IPS DF 4.7 (cell line): ENCODE data around the gene BCAR1.
"Not testable (repeated sequence)": the region's sequence is repeated elsewhere in the genome, so short reads cannot be mapped to it uniquely, and the experiment has no call there.

Experiments used
- DNase-seq: peaks from one replicate; pipeline ENCODE4 v3.0.0-alpha.2; 2013; ENCODE audit warnings: low spot score; ENCODE audit errors: extremely low read depth

Gene BCAR1

GRCh38 chr16:75225092-75225491 lies 26.3 kb downstream of the BCAR1 start:
- DNase-seq = no peak

DNA sequence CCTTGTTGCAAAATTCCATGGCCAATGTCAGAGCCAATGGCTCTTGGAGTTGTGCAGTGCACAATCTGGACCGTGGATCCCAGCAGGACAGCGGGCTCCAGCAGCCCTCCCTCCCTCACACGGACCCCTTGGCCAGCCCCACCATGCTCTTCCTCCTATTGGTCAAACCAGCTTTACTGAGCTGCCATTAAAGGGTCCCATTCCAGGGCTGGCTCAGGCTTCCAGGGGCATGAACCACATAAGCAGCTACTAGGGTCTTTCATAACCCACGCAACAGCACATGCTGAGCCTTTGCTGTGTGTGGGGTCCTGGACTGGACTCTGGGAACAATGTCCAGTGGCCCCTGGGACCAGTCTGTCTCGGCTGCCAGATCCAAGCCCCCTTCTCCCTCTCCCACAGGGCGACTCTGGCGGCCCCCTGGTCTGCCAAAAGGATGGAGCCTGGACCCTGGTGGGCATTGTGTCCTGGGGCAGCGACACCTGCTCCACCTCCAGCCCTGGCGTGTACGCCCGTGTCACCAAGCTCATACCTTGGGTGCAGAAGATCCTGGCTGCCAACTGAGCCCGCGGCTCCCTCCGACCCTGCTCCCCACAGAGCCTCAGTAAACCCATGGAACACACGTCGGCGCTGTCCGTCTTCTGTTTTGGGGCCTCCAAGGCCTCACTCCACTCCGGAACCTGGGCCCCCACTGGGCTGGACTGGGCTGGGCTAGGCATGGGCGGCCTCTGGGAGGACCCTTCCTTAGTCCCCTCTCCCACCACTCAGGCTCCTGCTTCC lies 26.9 kb downstream of the BCAR1 start:
- no peak for DNase-seq

DNA sequence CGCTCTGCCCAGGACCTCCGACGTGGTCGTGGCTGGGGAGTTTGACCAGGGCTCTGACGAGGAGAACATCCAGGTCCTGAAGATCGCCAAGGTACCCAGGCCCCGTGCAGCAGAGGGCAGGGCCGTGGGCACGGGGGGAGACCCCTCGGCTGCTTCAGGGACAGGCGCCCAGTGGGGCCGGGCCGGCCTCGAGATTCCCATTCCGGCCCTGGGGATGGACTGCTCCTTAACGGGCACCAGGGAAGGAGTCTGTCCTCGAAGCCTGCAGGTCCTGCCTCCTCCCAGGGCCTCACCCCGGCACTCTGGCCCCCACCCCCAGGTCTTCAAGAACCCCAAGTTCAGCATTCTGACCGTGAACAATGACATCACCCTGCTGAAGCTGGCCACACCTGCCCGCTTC lies 28.3 kb downstream of the BCAR1 start:
- DNase-seq = not testable (repeated sequence)

GRCh38 chr16:75222271-75222783 lies 29.1 kb downstream of the BCAR1 start:
- DNase-seq = no peak

DNA sequence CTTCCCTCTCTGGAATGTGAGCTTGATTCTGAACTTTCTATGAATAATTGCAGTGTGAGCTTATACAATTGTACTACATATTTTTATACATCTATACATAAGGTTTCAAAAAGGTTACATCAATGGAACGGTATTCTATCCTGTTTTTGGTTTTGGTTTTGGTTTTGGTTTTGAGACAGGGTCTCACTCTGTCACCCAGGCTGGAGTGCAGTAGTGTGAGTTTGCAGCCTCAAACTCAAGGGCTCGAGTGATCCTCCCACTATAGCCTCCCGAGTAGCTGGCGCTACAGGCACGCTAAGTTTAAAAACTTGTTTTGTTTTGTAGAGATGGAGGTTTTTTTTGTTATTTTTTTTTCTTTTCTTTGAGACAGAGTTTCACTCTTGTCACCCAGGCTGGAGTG lies 31.6 kb downstream of the BCAR1 start:
- no peak for DNase-seq

DNA sequence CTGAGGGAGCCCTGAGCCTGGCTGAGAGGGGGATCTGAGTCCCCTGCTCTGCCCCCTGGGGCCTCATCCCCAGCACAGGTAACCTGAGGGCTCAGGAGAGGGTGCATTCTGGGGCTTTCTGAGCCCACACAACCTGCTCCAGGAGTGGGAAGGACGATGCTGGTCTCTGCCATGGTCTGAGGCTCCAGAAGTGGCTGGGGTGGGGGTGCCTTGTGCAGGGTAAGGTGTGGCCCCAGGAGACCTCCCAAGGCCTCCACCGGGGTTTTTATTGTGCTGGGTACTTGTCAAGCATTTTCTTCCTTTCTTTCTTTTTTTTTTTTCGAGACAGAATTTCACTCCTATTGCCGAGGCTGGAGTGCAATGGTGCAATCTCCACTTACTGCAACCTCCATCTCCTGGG lies 32.3 kb downstream of the BCAR1 start:
- no peak for DNase-seq

DNA sequence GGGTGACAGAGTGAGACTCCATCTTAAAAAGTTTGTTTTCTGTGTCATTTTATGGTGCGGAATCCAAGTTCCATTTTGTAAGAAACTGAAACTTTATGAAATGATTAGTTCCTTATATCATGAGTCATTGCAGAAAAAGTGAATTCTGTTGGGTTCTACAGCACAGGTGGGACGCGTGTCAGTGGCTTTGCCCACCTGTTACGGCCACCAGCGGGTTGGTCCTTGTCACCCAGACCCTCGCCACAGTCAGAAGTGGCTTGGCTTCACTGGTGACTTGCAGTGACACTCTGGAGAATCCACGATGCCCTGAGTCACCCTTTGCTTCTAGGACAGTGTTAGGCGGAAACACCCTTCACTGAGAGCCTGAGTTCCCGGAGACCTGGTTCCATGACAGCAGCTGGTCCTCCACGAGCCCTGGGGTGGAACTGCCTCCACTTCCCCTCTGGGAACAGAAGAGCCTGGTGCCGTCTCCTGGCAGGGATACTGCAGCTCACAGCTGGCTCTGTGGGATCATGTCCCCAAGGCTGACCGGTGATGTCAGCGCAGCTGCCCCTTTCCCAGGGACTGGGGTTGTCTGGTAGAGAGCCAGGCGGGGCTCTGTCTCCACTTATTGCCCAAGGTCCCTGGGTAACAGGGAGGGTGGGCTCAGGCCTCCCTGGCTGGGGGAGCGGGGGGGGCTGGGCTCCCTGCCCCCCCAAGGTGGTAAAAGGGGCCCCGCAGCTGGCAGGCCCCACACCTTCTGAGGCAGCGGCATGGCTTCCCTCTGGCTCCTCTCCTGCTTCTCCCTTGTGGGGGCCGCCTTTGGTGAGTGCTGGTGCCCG lies 33.0 kb downstream of the BCAR1 start, which contains the start of gene CTRB1:
TSS of gene CTRB1 (plus strand) at position 733 of the 821 bp plus-strand sequence. CDS start at position 753, 20 bp downstream.
- no peak for DNase-seq

- no peak for DNase-seq
Observed at GRCh38 chr16:75217389-75217851, 34.0 kb downstream of the BCAR1 start.

DNA sequence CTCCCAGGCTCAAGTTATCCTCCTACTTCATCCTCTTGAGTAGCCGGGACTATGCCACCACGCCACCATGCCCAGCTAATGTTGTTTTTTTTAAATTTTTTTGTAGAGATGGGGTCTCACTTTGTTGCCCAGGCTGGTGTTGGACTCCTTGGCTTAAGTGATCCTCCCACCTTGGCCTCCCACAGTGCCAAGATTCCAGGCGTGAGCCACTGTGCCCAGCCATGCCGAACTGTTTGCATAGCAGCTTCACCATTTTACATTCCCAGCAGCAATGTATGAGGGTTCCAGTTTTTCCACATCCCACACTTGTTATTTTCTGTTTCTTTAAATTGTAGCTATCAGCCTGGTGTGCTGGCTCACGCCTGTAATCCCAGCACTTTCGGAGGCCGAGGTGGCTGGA lies 34.8 kb downstream of the BCAR1 start:
- no peak for DNase-seq

GRCh38 chr16:75216127-75216526 lies 35.3 kb downstream of the BCAR1 start:
- no peak for DNase-seq

GRCh38 chr16:75211286-75211685 lies 40.1 kb downstream of the BCAR1 start:
- DNase-seq = not testable (repeated sequence)

DNA sequence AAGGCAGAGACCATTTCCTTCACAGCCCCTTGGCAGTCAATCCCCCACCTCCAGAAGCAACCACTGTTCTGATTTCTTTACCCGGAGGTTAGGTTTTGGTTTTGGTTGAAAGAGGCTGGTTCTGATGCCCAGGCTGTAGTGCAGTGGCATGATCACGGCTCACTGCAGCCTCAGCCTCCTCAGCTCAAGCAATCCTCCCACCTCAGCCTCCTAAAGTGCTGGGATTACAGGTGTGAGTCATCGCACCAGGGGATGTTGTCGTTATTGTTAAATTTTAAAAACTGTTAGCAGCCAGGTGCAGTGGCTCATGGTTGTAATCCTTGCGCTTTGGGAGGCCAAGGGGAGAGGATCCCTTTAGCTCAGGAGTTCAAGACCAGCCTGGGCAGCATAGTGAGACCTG lies 41.5 kb downstream of the BCAR1 start:
- DNase-seq = no peak

- not testable (repeated sequence) for DNase-seq
Observed at GRCh38 chr16:75209514-75209913, 41.9 kb downstream of the BCAR1 start.

DNA sequence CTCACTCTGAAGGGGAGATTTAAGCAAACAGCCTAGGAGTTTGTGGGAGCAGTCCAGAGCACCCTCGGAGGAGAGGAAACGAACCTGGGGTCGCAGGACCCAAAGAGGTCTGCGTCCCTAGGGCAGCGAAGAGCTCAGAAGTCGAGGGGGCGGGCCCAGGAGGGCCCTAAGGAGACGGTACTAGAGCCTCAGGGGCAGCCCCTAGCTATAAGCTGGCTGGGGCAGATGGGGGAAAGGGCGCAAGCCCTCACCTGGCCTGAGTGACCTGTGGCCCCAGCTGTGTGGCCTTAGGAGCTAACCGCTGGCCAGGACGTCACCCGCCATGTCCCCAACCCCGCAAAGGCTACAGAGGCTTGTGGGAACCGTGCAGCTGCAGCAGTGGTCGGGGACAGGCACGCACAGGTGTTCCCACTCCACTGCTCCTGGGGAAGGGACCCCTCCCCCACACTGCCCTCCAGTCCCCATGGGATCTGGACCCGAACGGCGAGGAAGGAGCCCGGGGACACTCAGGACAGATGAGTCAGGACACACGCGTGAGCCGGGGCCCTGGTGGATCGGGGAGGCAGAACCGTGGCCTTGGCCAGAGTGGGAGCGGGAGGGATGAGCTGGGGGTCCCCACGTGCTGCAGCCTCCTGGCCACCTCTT lies 42.4 kb downstream of the BCAR1 start:
- no peak for DNase-seq

DNA sequence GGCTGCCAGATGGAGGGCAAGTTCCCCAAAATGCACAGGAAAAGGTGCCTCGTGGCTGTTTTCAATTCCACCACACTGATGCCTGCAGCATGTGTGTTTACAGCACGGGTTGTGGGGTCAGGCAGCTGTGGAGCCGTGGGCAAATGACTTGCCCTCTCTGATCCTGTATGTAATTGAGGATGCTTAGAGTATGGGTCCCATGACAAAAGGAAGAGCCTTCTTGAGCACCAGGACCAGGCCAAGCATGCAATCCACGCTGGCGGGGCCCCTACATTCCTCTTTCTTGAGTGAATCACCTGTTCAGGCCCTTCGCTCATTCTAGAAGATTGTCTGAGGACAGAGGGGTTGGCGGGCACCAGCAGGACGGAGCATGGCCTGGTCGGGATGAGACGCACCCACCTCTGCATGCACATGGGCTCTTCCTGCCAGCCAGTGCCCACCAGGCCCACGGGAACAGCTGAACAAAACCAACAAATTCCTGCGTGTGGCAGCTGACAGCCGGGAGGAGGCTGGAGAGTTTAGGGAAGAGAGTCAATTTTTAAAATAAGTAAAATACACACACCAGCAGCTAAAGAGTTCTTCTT lies 43.1 kb downstream of the BCAR1 start:
- no peak for DNase-seq

GRCh38 chr16:75207831-75208230 lies 43.6 kb downstream of the BCAR1 start:
- no peak for DNase-seq

DNA sequence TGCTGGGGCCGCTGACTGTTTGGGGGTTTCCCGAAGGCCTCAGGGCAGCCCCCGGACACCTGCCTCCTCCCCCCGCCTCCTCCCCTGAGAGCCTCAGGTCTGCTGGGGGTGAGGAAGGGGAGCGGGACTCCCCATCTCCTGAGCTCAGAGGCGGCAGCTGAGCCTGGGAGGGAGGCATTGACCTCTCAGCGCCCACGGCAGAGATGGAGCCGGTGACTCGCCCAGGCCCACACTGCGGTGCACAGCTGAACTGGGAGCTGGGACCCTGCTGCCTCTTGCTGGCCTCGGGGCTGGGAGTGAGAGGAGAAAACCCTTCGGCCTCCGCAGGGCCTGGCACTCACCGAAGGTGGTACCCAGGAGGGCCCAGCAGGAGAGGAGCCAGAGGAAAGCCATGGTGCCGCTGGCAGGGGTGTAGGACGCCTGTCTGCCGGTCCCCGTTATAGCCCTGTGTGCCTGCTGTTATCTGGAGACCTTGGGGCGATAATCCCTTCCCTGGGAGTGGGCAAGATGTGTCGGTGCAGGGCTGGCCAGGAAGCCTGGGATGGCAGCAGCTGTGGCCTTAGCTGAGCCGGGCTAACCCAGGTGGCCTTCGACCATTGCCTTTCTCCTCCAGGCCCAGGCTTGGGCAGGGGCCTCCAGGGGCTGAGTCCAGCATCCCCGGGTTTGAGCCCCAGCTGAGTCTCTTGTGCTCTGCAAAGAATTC lies 44.5 kb downstream of the BCAR1 start, which contains the start of gene CTRB2:
TSS of gene CTRB2 (minus strand) at position 413 of the 703 bp plus-strand sequence. CDS start at position 393, 20 bp downstream.
- DNase-seq = no peak

GRCh38 chr16:75205961-75206748 lies 45.3 kb downstream of the BCAR1 start:
- not testable (repeated sequence) for DNase-seq

- not testable (repeated sequence) for DNase-seq
Observed at GRCh38 chr16:75205438-75205837, 46.0 kb downstream of the BCAR1 start.

DNA sequence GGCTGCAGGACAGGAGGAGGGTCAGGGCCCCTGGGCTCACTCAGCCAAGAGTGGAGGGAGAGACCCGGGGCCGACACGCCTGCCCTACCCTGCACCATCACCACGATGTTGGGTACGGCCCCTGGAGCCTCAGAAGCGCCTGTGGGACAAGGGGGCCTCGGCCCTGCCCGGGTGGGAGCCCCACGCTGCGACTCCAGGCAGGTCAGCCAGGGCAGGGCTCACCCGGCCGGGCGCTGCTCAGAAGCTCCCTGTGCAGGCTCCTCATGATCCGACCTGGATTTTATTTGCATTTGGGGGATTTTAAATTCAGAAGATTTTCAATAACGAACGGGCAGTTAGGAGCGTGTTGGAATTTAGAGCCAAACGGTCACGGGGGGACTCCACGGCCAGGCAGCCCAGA lies 46.5 kb downstream of the BCAR1 start:
- DNase-seq = not testable (repeated sequence)
